Osteoblast (primary cell): ENCODE measurements around the gene GGA1. TPM values are rescaled to one million over a fixed set of nuclear protein-coding genes. Genes with fewer than 3 reads are reported as not detected.
A peak's percentile ranks its signal among the peaks of the same experiment; 100 is the strongest.

Experiments
- DNase-seq: peaks from one replicate; pipeline ENCODE4 v3.0.0; 2011; ENCODE audit warnings: low spot score, mixed read lengths; ENCODE audit not compliant: insufficient read length; ENCODE audit errors: missing footprints
- H2AFZ ChIP-seq: 2 replicates; pipeline ENCODE4 v1.6.0; 2011; ENCODE audit warnings: mild to moderate bottlenecking, low read length
- H3K27ac ChIP-seq: 2 replicates; pipeline ENCODE4 v1.5.1; 2011; ENCODE audit warnings: mild to moderate bottlenecking, low read depth, low read length, moderate library complexity
- H3K27me3 ChIP-seq: 2 replicates; pipeline ENCODE4 v1.6.0; 2012; ENCODE audit warnings: mild to moderate bottlenecking, control low read depth, inconsistent platforms, low read length, moderate library complexity; ENCODE audit not compliant: insufficient read depth
- H3K36me3 ChIP-seq: 2 replicates; pipeline ENCODE4 v1.5.1; 2011; ENCODE audit warnings: mild to moderate bottlenecking, low read length, control low read depth, moderate library complexity; ENCODE audit not compliant: insufficient read depth
- H3K4me1 ChIP-seq: 2 replicates; pipeline ENCODE4 v1.5.1; 2011; ENCODE audit warnings: mild to moderate bottlenecking, low read length, control low read depth, moderate library complexity; ENCODE audit not compliant: insufficient read depth
- H3K4me2 ChIP-seq: 2 replicates; pipeline ENCODE4 v1.6.0; 2011; ENCODE audit warnings: mild to moderate bottlenecking, low read length; ENCODE audit not compliant: insufficient read depth
- H3K4me3 ChIP-seq: fragments of 200-600 bp; sonication (generic); 3 replicates; pipeline ENCODE4 v1.5.1; 2012; ENCODE audit warnings: mild to moderate bottlenecking, low read length, inconsistent platforms; ENCODE audit not compliant: insufficient read depth
- H3K79me2 ChIP-seq: 2 replicates; pipeline ENCODE4 v1.6.0; 2012; ENCODE audit warnings: mild to moderate bottlenecking, low read length, control low read depth, inconsistent platforms; ENCODE audit not compliant: insufficient read depth
- H3K9me3 ChIP-seq: 2 replicates; pipeline ENCODE4 v1.5.1; 2011; ENCODE audit warnings: low read depth, low read length, control low read depth
- H4K20me1 ChIP-seq: 2 replicates; pipeline ENCODE4 v1.6.0; 2012; ENCODE audit warnings: mild to moderate bottlenecking, low read length, control low read depth; ENCODE audit not compliant: insufficient read depth
- CTCF ChIP-seq: IDR thresholded peaks from 2 replicates; pipeline ENCODE4 v1.5.1; 2011; ENCODE audit warnings: mild to moderate bottlenecking, low read depth, low read length, moderate library complexity; ENCODE audit errors: extremely low read depth
- total RNA-seq: library from RNA; depleted of rRNA; stranded (reverse); fragments of >200 nt; gene quantifications from 2 replicates; pipeline ENCODE4 v1.2.3, GENCODE V29; 2012

GGA1 gene
- total RNA-seq, 1 donor = 36.2 TPM

GRCh38 chr22:37623075-37624016, 14.7 kb downstream of the GGA1 start:
- TF ChIP-seq CTCF = peak; percentile 61
- Histone ChIP-seq H3K4me3 (no peak overlapping the region), H3K4me1 (no peaks in the 10 kb centered on the region), H3K9me3 (no peaks in the 10 kb centered on the region), H3K4me2 (no peak overlapping the region), H3K27ac (no peak overlapping the region), H2AFZ (no peak overlapping the region), H4K20me1 (peaks cover 4% of the 10 kb centered on the region), H3K27me3 (no peaks in the 10 kb centered on the region), H3K36me3 (peaks cover 39% of the 10 kb centered on the region), H3K79me2 (no peaks in the 10 kb centered on the region)
- DNase-seq = peak; percentile 98

GRCh38 chr22:37624017-37624365, 15.4 kb downstream of the GGA1 start:
- H3K36me3 ChIP-seq = peaks cover 38% of the 10 kb centered on the region
- no peak overlapping the region for H3K4me3 ChIP-seq
- no peaks in the 10 kb centered on the region for H3K79me2 ChIP-seq
- H4K20me1 ChIP-seq = peaks cover 4% of the 10 kb centered on the region
- H3K27me3 ChIP-seq = no peaks in the 10 kb centered on the region
- H3K9me3 ChIP-seq = no peaks in the 10 kb centered on the region
- no peak overlapping the region for H3K4me2 ChIP-seq
- no peak overlapping the region for H3K27ac ChIP-seq
- no peak overlapping the region for H2AFZ ChIP-seq
- no peak for TF ChIP-seq CTCF
- DNase-seq = no peak
- H3K4me1 ChIP-seq = no peaks in the 10 kb centered on the region

GRCh38 chr22:37624876-37625275, 16.2 kb downstream of the GGA1 start:
- Histone ChIP-seq H3K4me3 (no peak overlapping the region), H4K20me1 (peaks cover 4% of the 10 kb centered on the region), H3K9me3 (no peaks in the 10 kb centered on the region), H3K36me3 (peaks cover 38% of the 10 kb centered on the region), H3K4me1 (no peaks in the 10 kb centered on the region), H3K27me3 (no peaks in the 10 kb centered on the region), H3K27ac (no peak overlapping the region), H2AFZ (no peak overlapping the region), H3K4me2 (no peak overlapping the region), H3K79me2 (no peaks in the 10 kb centered on the region)
- no peak for DNase-seq
- no peak for TF ChIP-seq CTCF

- Histone ChIP-seq H3K4me1 (no peaks in the 10 kb centered on the region), H3K4me3 (no peak overlapping the region), H3K9me3 (no peaks in the 10 kb centered on the region), H3K4me2 (no peak overlapping the region), H3K36me3 (peaks cover 37% of the 10 kb centered on the region), H3K27ac (no peak overlapping the region), H4K20me1 (peaks cover 4% of the 10 kb centered on the region), H3K27me3 (no peaks in the 10 kb centered on the region), H2AFZ (no peak overlapping the region), H3K79me2 (no peaks in the 10 kb centered on the region)
- no peak for TF ChIP-seq CTCF
- DNase-seq = peak; percentile 69
Observed at GRCh38 chr22:37625737-37626136, 17.1 kb downstream of the GGA1 start.
